ENCODE measurements around the gene CST9L.

Gene CST9L

GRCh38 chr20:23585808-23586734, 17.8 kb upstream of the CST9L start:
- Histone ChIP-seq H3K9ac (no peak overlapping the region), H3K36me3 (ENCODE audit: insufficient read depth) (no peaks in the 10 kb centered on the region), H3K27me3 (ENCODE audit: insufficient read depth, low read depth) (no peaks in the 10 kb centered on the region), H3K4me3 (IDR thresholded peaks at IDR 0.05; ENCODE audit: insufficient read depth, low read depth, low read length) (no peak overlapping the region), H3K79me2 (ENCODE audit: insufficient read depth, low read depth) (no peaks in the 10 kb centered on the region), H4K20me1 (ENCODE audit: insufficient read depth) (no peaks in the 10 kb centered on the region), H2AFZ (ENCODE audit: low read depth) (no peak overlapping the region), H3K4me2 (no peak overlapping the region), H3K4me1 (ENCODE audit: low read depth, poor library complexity, severe bottlenecking) (no peaks in the 10 kb centered on the region), H3K27ac (no peak overlapping the region)
- TF ChIP-seq CTCF (conservative IDR thresholded peaks at IDR 0.05; ENCODE audit: low read depth, low read length): no peak

- Histone ChIP-seq H3K79me2 (ENCODE audit: insufficient read depth, low read depth) (no peaks in the 10 kb centered on the region), H4K20me1 (ENCODE audit: insufficient read depth) (no peaks in the 10 kb centered on the region), H2AFZ (ENCODE audit: low read depth) (no peak overlapping the region), H3K27ac (no peak overlapping the region), H3K27me3 (ENCODE audit: insufficient read depth, low read depth) (no peaks in the 10 kb centered on the region), H3K36me3 (ENCODE audit: insufficient read depth) (no peaks in the 10 kb centered on the region), H3K9ac (no peak overlapping the region), H3K4me2 (no peak overlapping the region), H3K4me3 (IDR thresholded peaks at IDR 0.05; ENCODE audit: insufficient read depth, low read depth, low read length) (no peak overlapping the region), H3K4me1 (ENCODE audit: low read depth, poor library complexity, severe bottlenecking) (no peaks in the 10 kb centered on the region)
- no peak for TF ChIP-seq CTCF (conservative IDR thresholded peaks at IDR 0.05; ENCODE audit: low read depth, low read length)
Measured at GRCh38 chr20:23585449-23585807, 17.1 kb upstream of the CST9L start.

GRCh38 chr20:23584434-23585199, 16.3 kb upstream of the CST9L start:
- Histone ChIP-seq H2AFZ (ENCODE audit: low read depth) (no peak overlapping the region), H3K27ac (no peak overlapping the region), H3K4me2 (no peak overlapping the region), H4K20me1 (ENCODE audit: insufficient read depth) (no peaks in the 10 kb centered on the region), H3K9ac (no peak overlapping the region), H3K36me3 (ENCODE audit: insufficient read depth) (no peaks in the 10 kb centered on the region), H3K4me3 (IDR thresholded peaks at IDR 0.05; ENCODE audit: insufficient read depth, low read depth, low read length) (no peak overlapping the region), H3K4me1 (ENCODE audit: low read depth, poor library complexity, severe bottlenecking) (no peaks in the 10 kb centered on the region), H3K27me3 (ENCODE audit: insufficient read depth, low read depth) (no peaks in the 10 kb centered on the region), H3K79me2 (ENCODE audit: insufficient read depth, low read depth) (no peaks in the 10 kb centered on the region)
- TF ChIP-seq CTCF (conservative IDR thresholded peaks at IDR 0.05; ENCODE audit: low read depth, low read length): no peak

- no peak overlapping the region for H2AFZ ChIP-seq (ENCODE audit: low read depth)
- no peaks in the 10 kb centered on the region for H3K36me3 ChIP-seq (ENCODE audit: insufficient read depth)
- no peak overlapping the region for H3K4me2 ChIP-seq
- no peak for TF ChIP-seq CTCF (conservative IDR thresholded peaks at IDR 0.05; ENCODE audit: low read depth, low read length)
- H3K27me3 ChIP-seq (ENCODE audit: insufficient read depth, low read depth): no peaks in the 10 kb centered on the region
- no peaks in the 10 kb centered on the region for H4K20me1 ChIP-seq (ENCODE audit: insufficient read depth)
- no peak overlapping the region for H3K9ac ChIP-seq
- no peaks in the 10 kb centered on the region for H3K4me1 ChIP-seq (ENCODE audit: low read depth, poor library complexity, severe bottlenecking)
- H3K27ac ChIP-seq: no peak overlapping the region
- no peaks in the 10 kb centered on the region for H3K79me2 ChIP-seq (ENCODE audit: insufficient read depth, low read depth)
- H3K4me3 ChIP-seq (IDR thresholded peaks at IDR 0.05; ENCODE audit: insufficient read depth, low read depth, low read length): no peak overlapping the region
Measured at GRCh38 chr20:23583526-23583925, 15.2 kb upstream of the CST9L start.

Data from KMS-11 (cell line).